Muscle layer of duodenum (tissue), 2 donors: Measurements from ENCODE around the gene OTOA.
"Not testable (repeated sequence)": the region's sequence is repeated elsewhere in the genome, so short reads cannot be mapped to it uniquely, and the experiment has no call there.

Source experiments
- H3K27ac ChIP-seq: one replicate; pipeline ENCODE4 v1.7.0; 2013; ENCODE audit warnings: mild to moderate bottlenecking, low read length
- H3K27me3 ChIP-seq: one replicate; pipeline ENCODE4 v1.7.0; 2013; ENCODE audit warnings: low read depth, mild to moderate bottlenecking, control low read depth, low read length
- H3K36me3 ChIP-seq, 2 donors: one replicate each; pipeline ENCODE4 v1.7.0; 2013; ENCODE audit warnings: low read length in 2 of 2, control low read depth in 1 of 2, mild to moderate bottlenecking in 1 of 2; ENCODE audit not compliant: insufficient read depth in 2 of 2, control insufficient read depth in 1 of 2
- H3K4me1 ChIP-seq, 2 donors: one replicate each; pipeline ENCODE4 v1.7.0; 2013; ENCODE audit warnings: low read length in 2 of 2, mild to moderate bottlenecking in 2 of 2, control low read depth in 1 of 2, moderate library complexity in 1 of 2; ENCODE audit not compliant: insufficient read depth in 2 of 2, control insufficient read depth in 1 of 2
- H3K4me3 ChIP-seq, 2 donors: one replicate each; pipeline ENCODE4 v1.7.0; 2013; ENCODE audit warnings: low read length in 2 of 2, low read depth in 1 of 2, mild to moderate bottlenecking in 1 of 2
- H3K9me3 ChIP-seq, 2 donors: one replicate each; pipeline ENCODE4 v1.7.0; 2013; ENCODE audit warnings: low read length in 2 of 2, control low read depth in 1 of 2, mild to moderate bottlenecking in 1 of 2; ENCODE audit not compliant: control insufficient read depth in 1 of 2
- donor health status: healthy.

OTOA gene

DNA sequence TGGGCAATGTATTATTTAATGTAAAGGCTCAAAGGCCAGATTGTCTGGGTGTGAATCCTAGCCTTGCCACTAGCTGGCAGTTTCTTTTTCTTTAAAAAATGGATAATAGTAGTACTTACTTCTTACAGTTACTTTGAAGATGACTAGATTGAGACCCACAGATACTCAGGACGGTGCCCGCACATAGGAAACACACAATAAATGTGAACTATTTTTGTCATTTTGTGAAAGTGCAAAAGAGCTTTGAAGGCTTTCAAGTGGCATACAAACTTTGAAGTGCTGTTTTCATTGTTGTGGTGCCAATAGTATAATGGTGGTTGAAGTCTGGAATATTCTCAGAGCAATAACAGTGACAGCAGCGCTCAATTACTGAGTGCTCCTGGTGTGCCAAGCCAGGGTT is 63.6 kb downstream of the OTOA start:
- no peaks in the 10 kb centered on the region for H3K36me3 ChIP-seq
- H3K9me3 ChIP-seq, result no peaks in the 10 kb centered on the region
- H3K4me3 ChIP-seq, result no peak overlapping the region
- no peaks in the 10 kb centered on the region for H3K27me3 ChIP-seq
- no peak overlapping the region for H3K27ac ChIP-seq
- H3K4me1 ChIP-seq, result no peaks in the 10 kb centered on the region

DNA sequence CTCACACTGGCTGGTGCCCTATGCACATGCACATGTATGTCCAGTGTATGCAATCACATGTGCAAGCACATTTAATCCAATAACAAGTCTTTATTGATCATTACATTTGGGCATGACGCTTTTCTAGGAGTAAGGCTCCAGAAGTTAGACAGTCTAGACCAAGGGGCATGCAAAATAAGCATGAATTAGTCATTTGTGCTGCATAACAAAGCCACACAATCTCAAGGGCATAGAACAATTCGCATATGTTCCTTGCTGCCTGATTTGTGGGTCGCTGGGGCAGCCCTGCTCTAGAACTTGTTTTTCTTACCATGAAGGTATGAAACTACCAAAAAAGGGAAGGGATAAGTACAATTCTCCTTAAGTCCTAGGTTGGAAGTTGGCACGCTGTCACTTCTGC is 67.5 kb downstream of the OTOA start:
- not testable (repeated sequence) for H3K27me3 ChIP-seq, H3K4me3 ChIP-seq, H3K9me3 ChIP-seq, H3K4me1 ChIP-seq, H3K27ac ChIP-seq, H3K36me3 ChIP-seq

GRCh38 chr16:21740637-21741036 is 76.9 kb downstream of the OTOA start:
- H3K36me3 ChIP-seq, H3K27ac ChIP-seq, H3K9me3 ChIP-seq, H3K4me3 ChIP-seq, H3K27me3 ChIP-seq, H3K4me1 ChIP-seq: not testable (repeated sequence)

GRCh38 chr16:21756192-21757079 is 92.7 kb downstream of the OTOA start:
- H3K36me3 ChIP-seq, H3K4me1 ChIP-seq, H3K27me3 ChIP-seq, H3K9me3 ChIP-seq, H3K4me3 ChIP-seq, H3K27ac ChIP-seq: not testable (repeated sequence)

- not testable (repeated sequence) for H3K4me1 ChIP-seq, H3K9me3 ChIP-seq, H3K27ac ChIP-seq, H3K36me3 ChIP-seq, H3K27me3 ChIP-seq, H3K4me3 ChIP-seq
Observed at GRCh38 chr16:21757080-21757671, 93.4 kb downstream of the OTOA start.

- not testable (repeated sequence) for H3K9me3 ChIP-seq, H3K4me3 ChIP-seq, H3K4me1 ChIP-seq, H3K36me3 ChIP-seq, H3K27ac ChIP-seq, H3K27me3 ChIP-seq
Observed at GRCh38 chr16:21768280-21768679, 104.5 kb downstream of the OTOA start.

DNA sequence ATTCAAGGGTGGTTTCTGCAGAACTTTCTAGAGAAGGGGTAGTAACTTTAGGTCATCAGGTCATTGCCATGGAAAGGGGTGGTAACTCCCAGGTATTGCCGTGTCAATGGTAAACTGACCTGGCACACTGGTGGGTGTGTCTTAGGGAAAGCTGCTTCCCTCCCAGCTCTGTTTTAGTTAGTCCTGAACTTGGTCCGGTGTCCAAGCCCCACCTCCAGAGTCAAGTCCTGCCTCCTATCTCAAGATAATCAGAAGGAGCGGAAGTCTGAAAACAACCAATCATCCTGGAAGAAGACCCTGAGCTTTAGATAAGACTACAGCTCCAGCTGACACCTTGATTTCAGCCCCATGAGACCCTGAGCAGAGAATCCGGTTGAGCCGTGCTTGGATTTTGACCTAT is 105.0 kb downstream of the OTOA start:
- H3K9me3 ChIP-seq, H3K36me3 ChIP-seq, H3K4me3 ChIP-seq, H3K27ac ChIP-seq, H3K27me3 ChIP-seq, H3K4me1 ChIP-seq: not testable (repeated sequence)

DNA sequence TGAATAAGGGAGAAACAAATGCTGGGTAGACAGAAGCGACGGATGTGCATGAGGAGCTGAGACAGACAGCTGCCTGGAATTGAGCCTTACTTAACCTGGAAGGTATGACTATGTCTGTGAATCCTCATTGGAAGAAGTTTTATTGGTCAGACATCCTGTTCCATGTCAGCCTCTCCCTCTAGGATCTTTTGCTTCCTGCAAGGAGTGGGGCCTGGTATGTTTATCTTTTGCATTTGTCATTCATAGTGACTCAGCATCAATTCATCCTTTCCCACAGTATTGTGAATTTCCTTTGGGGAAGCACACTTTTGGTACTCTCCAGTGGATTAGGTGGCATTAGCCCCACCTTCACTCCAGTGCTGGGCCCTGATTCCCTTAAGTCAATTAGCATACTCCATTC is 105.5 kb downstream of the OTOA start:
- H3K9me3 ChIP-seq, H3K36me3 ChIP-seq, H3K4me1 ChIP-seq, H3K27me3 ChIP-seq, H3K27ac ChIP-seq, H3K4me3 ChIP-seq: not testable (repeated sequence)

GRCh38 chr16:21770584-21770983 is 106.8 kb downstream of the OTOA start:
- not testable (repeated sequence) for H3K36me3 ChIP-seq, H3K9me3 ChIP-seq, H3K4me3 ChIP-seq, H3K27me3 ChIP-seq, H3K4me1 ChIP-seq, H3K27ac ChIP-seq

DNA sequence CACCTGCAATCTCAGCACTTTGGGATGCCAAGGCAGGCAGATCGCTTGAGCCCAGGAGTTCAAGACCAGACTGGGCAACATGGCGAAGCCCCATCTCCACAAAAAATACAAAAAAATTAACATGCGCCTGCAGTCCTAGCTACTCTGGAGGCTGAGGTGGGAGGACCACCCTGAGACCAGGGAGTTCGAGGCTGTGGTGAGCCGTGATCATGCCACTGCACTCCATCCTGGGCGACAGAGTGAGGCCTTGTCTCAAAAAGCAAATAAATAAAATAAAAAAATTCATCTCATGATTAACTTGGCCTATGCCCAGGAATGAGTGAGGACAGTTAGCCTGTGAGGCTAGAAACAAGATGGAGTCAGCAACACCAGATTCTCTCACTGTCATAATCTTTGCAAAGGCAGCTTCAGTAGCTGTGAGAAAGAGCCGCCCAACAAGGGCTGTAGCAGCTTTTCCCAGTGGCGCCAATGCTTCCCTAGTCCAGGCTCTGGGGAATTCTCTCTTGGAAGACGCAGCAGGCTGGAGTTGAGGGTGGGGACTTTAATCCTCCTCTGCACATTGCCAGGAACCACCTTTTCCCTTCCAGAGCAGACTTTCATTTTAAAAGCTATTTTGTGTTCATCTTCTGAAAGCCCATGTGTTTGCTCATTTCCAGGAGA is 108.9 kb downstream of the OTOA start:
- not testable (repeated sequence) for H3K4me1 ChIP-seq, H3K27ac ChIP-seq, H3K4me3 ChIP-seq, H3K36me3 ChIP-seq, H3K27me3 ChIP-seq, H3K9me3 ChIP-seq

DNA sequence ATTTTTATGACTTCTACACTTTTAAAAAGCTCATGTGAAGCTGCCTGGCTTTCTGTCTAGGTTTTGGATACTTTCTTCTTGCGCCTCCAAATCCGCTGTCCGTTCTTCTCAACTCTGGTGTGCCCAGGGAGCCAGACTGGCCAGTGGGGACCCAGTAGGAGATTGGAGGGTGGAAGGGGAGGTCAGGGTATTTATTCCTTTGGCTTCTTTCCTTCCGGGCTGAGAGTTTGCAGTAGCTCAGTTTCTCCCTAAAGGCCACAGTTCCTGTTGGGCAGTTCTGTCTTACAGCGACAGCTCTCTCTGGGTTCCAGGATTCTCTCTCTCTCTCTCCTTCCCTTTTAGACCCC is 109.4 kb downstream of the OTOA start:
- H3K27ac ChIP-seq, H3K4me3 ChIP-seq, H3K9me3 ChIP-seq, H3K27me3 ChIP-seq, H3K36me3 ChIP-seq, H3K4me1 ChIP-seq: not testable (repeated sequence)

GRCh38 chr16:21780525-21780924 is 116.8 kb downstream of the OTOA start:
- not testable (repeated sequence) for H3K36me3 ChIP-seq, H3K4me3 ChIP-seq, H3K9me3 ChIP-seq, H3K4me1 ChIP-seq, H3K27me3 ChIP-seq, H3K27ac ChIP-seq
